Lower leg skin (tissue), 4 donors: ENCODE measurements around the gene SHISA2. TPM values are rescaled to one million over a fixed set of nuclear protein-coding genes. Genes with fewer than 3 reads are reported as not detected.

ENCODE experiments used
- DNase-seq, 2 donors: peaks; one replicate each; pipeline ENCODE4 v3.0.0-alpha.2; 2019; ENCODE audit warnings: low spot score in 2 of 2
- H3K4me3 ChIP-seq: fragments of 200-600 bp; sonication (generic); 2 replicates; pipeline ENCODE4 v1.5.1; 2017; ENCODE audit warnings: mild to moderate bottlenecking, low read depth; ENCODE audit not compliant: poor library complexity, severe bottlenecking
- CTCF ChIP-seq, 3 donors: fragments of 450-650 bp; IDR thresholded peaks; one replicate each; pipeline ENCODE4 v1.5.1; 2016; ENCODE audit warnings: antibody characterized with exemption in 3 of 3, mild to moderate bottlenecking in 3 of 3, moderate library complexity in 2 of 3
- POLR2A ChIP-seq, 2 donors: fragments of 450-650 bp; IDR thresholded peaks; one replicate each; pipeline ENCODE4 v1.6.1; 2016 to 2017; ENCODE audit warnings: antibody characterized with exemption in 2 of 2, mild to moderate bottlenecking in 1 of 2, moderate library complexity in 1 of 2
- WGBS, 2 donors: methylation state at CpG; one replicate each; pipeline ENCODE4 v1.1.5; 2018; 5-methylcytosine and 5-hydroxymethylcytosine counted together
- intact Hi-C: fragments of 100-400 bp; cut with DNase I; formaldehyde crosslinking; loops from one replicate; pipeline ENCODE4 v1.15.0; 2023; ENCODE audit warnings: low total_unique reads
- total RNA-seq, 4 donors: library from RNA; depleted of rRNA; stranded (reverse); fragments of >200 nt; gene quantifications; one replicate each; pipeline ENCODE4 v1.1.0, GENCODE V29; 2016

The SHISA2 gene
- total RNA-seq, 4 donors from 2014 or later = 0.19 to 5.8 (median 0.99) TPM

- intact Hi-C loops = no loop called here
- TF ChIP-seq POLR2A (IDR thresholded peaks at IDR 0.05) = no peak
- TF ChIP-seq CTCF (IDR thresholded peaks at IDR 0.05) = no peak
- no peak overlapping the region for H3K4me3 ChIP-seq
- no peak for DNase-seq
- 83 to 85% methylated on average over 1 of the region's 1 CpG for WGBS, 2 donors
Observed at GRCh38 chr13:26042785-26043184, 9.0 kb downstream of the SHISA2 start.

- TF ChIP-seq CTCF (IDR thresholded peaks at IDR 0.05) (no peak), POLR2A (IDR thresholded peaks at IDR 0.05) (no peak)
- DNase-seq = no peak
- intact Hi-C loops = no loop called here
- no peak overlapping the region for H3K4me3 ChIP-seq
- 74 to 75% methylated on average over 3 of the region's 3 CpGs for WGBS, 2 donors
Observed at GRCh38 chr13:26041444-26041843, 10.4 kb downstream of the SHISA2 start.

GRCh38 chr13:26038931-26039475 lies 12.8 kb downstream of the SHISA2 start:
- intact Hi-C loops = no loop called here
- no peak for TF ChIP-seq CTCF (IDR thresholded peaks at IDR 0.05)
- H3K4me3 ChIP-seq = no peak overlapping the region
- DNase-seq = no peak
- WGBS, 2 donors = 94 to 97% methylated on average over 8 of the region's 8 CpGs

GRCh38 chr13:26037302-26037701 lies 14.5 kb downstream of the SHISA2 start:
- H3K4me3 ChIP-seq = no peak overlapping the region
- TF ChIP-seq CTCF (IDR thresholded peaks at IDR 0.05) (no peak), POLR2A (IDR thresholded peaks at IDR 0.05) (no peak)
- DNase-seq = no peak
- intact Hi-C loops = no loop called here
- WGBS, 2 donors = 53 to 56% methylated on average over 2 of the region's 2 CpGs

GRCh38 chr13:26036383-26036782 lies 15.4 kb downstream of the SHISA2 start:
- no peak for DNase-seq
- TF ChIP-seq CTCF (IDR thresholded peaks at IDR 0.05) (no peak), POLR2A (IDR thresholded peaks at IDR 0.05) (no peak)
- intact Hi-C loops = no loop called here
- H3K4me3 ChIP-seq = no peak overlapping the region
- 79 to 96% methylated on average over 4 of the region's 4 CpGs for WGBS, 2 donors

GRCh38 chr13:26034018-26034417 lies 17.8 kb downstream of the SHISA2 start:
- WGBS, 2 donors = 59 to 76% methylated on average over 3 of the region's 3 CpGs
- H3K4me3 ChIP-seq = no peak overlapping the region
- DNase-seq = no peak
- intact Hi-C loops = no loop called here
- TF ChIP-seq POLR2A (IDR thresholded peaks at IDR 0.05) = no peak
- TF ChIP-seq CTCF (IDR thresholded peaks at IDR 0.05) = no peak
